GM12878 (cell line): Measurements from ENCODE around the gene PRDM16.

Source experiments
- BRCA1 ChIP-seq: IDR thresholded peaks from 2 replicates; pipeline ENCODE4 v1.6.1; 2011; ENCODE audit warnings: low read depth, low read length, improper control_type of control experiment
- EZH2 ChIP-seq: IDR thresholded peaks from 2 replicates; pipeline ENCODE4 v1.6.1; 2012; ENCODE audit warnings: low read depth, mild to moderate bottlenecking, control low read depth, inconsistent platforms, low read length, borderline replicate concordance; ENCODE audit not compliant: control insufficient read depth
- HDGF ChIP-seq: fragments of 450-650 bp; IDR thresholded peaks from 2 replicates; pipeline ENCODE4 v1.6.1; 2016; ENCODE audit warnings: antibody characterized with exemption
- JUNB ChIP-seq: IDR thresholded peaks from 2 replicates; pipeline ENCODE4 v1.6.1; 2016; ENCODE audit warnings: antibody characterized with exemption, mild to moderate bottlenecking
- JUND ChIP-seq: IDR thresholded peaks from 2 replicates; pipeline ENCODE4 v1.6.1; 2012; ENCODE audit warnings: low read depth, mild to moderate bottlenecking, low read length, improper control_type of control experiment, moderate library complexity
- MXI1 ChIP-seq: fragments of 150-350 bp; IDR thresholded peaks from 2 replicates; pipeline ENCODE4 v1.6.1; 2011; ENCODE audit warnings: low read depth, mild to moderate bottlenecking, inconsistent platforms, low read length, improper control_type of control experiment
- SREBF1 ChIP-seq: IDR thresholded peaks from 2 replicates; pipeline ENCODE4 v1.6.1; 2012; ENCODE audit warnings: mild to moderate bottlenecking, low read length
- ZBED1 ChIP-seq: IDR thresholded peaks from 2 replicates; pipeline ENCODE4 v1.6.1; 2016; ENCODE audit warnings: borderline replicate concordance
- ZZZ3 ChIP-seq: IDR thresholded peaks from 2 replicates; pipeline ENCODE4 v1.6.1; 2011; ENCODE audit warnings: low read depth; ENCODE audit not compliant: control insufficient read depth, insufficient read length
- TF ChIP-seq, protein P1 (sequence below): IDR thresholded peaks from 2 replicates; pipeline ENCODE4 v1.6.1; 2012; ENCODE audit warnings: low read depth, low read length, improper control_type of control experiment

DNA sequence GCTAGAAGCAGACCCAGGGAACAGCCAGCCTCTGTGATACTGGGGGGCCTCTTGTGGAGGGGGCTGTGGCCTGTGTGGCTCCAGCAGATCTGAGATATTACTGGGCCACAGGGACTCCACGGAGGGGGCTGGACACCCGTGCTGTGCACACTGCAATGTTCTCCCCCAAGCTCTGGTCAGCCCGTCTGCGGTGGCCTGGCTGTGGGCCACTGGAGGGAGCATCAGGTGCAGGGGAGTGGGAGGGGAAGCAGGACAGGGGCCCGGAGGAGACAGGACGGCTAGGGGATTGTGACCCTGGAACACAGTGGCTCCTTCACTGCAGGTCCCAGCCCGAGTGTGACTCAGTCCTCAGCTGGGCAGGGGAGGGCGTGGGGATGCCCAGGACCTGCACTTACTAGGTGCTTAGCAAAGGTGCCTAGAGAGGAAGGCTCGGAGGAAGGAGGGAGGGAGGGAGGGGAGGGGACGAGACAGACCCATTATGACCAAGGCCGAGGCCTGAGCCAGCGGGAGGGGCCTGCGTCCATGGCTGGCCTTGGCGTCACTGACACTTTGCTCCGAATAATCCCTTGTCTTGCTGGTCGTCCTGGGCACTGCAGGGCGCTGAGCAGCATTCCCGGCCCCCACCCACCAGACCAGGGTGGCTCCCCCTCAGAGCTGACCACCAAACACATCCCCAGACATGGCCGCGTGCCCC lies 44.2 kb downstream of the PRDM16 start:
- TF ChIP-seq JUNB: no peak
- TF ChIP-seq EZH2: no peak
- no peak for TF ChIP-seq SREBF1
- no peak for TF ChIP-seq ZZZ3
- no peak for TF ChIP-seq HDGF
- no peak for TF ChIP-seq JUND
- no peak for TF ChIP-seq BRCA1
- no peak for TF ChIP-seq ZBED1
- TF ChIP-seq, protein P1, sequence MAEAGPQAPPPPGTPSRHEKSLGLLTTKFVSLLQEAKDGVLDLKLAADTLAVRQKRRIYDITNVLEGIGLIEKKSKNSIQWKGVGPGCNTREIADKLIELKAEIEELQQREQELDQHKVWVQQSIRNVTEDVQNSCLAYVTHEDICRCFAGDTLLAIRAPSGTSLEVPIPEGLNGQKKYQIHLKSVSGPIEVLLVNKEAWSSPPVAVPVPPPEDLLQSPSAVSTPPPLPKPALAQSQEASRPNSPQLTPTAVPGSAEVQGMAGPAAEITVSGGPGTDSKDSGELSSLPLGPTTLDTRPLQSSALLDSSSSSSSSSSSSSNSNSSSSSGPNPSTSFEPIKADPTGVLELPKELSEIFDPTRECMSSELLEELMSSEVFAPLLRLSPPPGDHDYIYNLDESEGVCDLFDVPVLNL: no peak
- no peak for TF ChIP-seq MXI1
